NOMO-1 (cell line): Measurements from ENCODE around the gene TRAPPC10.
A peak's percentile ranks its signal among the peaks of the same experiment; 100 is the strongest.

Source experiments
- DNase-seq, 2 experiments: peaks; one replicate each; lab custom pipeline; 2025; ENCODE audit not compliant: unreplicated experiment in 2 of 2; lab: John Stamatoyannopoulos, UW

Gene TRAPPC10, protein sequence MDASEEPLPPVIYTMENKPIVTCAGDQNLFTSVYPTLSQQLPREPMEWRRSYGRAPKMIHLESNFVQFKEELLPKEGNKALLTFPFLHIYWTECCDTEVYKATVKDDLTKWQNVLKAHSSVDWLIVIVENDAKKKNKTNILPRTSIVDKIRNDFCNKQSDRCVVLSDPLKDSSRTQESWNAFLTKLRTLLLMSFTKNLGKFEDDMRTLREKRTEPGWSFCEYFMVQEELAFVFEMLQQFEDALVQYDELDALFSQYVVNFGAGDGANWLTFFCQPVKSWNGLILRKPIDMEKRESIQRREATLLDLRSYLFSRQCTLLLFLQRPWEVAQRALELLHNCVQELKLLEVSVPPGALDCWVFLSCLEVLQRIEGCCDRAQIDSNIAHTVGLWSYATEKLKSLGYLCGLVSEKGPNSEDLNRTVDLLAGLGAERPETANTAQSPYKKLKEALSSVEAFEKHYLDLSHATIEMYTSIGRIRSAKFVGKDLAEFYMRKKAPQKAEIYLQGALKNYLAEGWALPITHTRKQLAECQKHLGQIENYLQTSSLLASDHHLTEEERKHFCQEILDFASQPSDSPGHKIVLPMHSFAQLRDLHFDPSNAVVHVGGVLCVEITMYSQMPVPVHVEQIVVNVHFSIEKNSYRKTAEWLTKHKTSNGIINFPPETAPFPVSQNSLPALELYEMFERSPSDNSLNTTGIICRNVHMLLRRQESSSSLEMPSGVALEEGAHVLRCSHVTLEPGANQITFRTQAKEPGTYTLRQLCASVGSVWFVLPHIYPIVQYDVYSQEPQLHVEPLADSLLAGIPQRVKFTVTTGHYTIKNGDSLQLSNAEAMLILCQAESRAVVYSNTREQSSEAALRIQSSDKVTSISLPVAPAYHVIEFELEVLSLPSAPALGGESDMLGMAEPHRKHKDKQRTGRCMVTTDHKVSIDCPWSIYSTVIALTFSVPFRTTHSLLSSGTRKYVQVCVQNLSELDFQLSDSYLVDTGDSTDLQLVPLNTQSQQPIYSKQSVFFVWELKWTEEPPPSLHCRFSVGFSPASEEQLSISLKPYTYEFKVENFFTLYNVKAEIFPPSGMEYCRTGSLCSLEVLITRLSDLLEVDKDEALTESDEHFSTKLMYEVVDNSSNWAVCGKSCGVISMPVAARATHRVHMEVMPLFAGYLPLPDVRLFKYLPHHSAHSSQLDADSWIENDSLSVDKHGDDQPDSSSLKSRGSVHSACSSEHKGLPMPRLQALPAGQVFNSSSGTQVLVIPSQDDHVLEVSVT

DNA sequence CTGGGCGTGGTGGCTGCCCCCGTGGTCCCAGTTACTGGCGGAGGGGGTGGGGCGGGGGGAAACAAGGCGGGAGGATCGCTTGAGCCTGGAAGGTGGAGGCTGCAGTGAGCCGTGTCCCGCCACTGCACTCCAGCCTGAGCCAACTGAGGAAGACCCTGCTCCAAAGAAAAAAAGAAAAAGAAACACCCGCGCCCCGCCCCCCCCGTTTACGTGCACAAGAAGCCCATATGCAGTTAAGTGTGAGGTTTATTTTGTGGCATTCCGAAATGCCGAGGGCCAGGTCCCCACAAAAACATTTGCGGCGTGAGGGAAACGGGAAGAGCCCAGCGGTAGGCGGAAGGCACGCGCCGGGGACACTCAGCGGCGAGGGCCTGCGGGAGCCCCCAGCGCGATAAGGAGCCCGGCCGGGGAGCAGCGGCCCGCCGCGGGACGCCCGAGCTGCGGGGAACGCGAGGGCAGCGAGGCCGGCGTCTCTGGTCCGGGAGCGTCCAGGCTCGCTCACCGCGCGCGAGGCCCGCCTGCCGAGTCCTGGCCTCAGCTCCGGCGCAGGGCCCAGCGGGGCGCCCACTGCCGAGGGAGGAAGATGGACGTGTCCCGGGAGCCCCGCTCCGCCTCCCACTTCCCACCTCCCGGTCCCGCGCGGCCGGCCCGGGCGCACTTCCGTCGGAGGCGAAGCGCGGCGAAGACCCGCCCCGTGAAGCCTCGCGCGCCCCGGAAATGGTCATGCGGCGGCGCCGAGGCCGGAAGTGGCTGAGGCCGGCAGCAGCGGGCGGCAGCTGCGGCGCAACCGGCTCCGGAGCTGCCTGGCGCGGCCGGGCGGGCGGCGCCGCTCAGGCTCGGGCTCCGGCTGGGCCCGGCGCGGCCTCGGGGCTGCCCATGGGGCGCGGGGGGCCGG lies at the start of gene TRAPPC10:
TRAPPC10 (plus strand) TSS at position 731 of the 895 bp plus-strand sequence. CDS start 185 bp downstream, outside the sequence.
- peak; percentile 61 to 80 for DNase-seq

- no peak for DNase-seq
Measured at GRCh38 chr21:43965911-43966585, 46.1 kb upstream of the TRAPPC10 start.

GRCh38 chr21:43966946-43967512 lies 45.1 kb upstream of the TRAPPC10 start:
- no peak for DNase-seq

- DNase-seq, result no peak
Measured at GRCh38 chr21:43967981-43968380, 44.1 kb upstream of the TRAPPC10 start.

DNA sequence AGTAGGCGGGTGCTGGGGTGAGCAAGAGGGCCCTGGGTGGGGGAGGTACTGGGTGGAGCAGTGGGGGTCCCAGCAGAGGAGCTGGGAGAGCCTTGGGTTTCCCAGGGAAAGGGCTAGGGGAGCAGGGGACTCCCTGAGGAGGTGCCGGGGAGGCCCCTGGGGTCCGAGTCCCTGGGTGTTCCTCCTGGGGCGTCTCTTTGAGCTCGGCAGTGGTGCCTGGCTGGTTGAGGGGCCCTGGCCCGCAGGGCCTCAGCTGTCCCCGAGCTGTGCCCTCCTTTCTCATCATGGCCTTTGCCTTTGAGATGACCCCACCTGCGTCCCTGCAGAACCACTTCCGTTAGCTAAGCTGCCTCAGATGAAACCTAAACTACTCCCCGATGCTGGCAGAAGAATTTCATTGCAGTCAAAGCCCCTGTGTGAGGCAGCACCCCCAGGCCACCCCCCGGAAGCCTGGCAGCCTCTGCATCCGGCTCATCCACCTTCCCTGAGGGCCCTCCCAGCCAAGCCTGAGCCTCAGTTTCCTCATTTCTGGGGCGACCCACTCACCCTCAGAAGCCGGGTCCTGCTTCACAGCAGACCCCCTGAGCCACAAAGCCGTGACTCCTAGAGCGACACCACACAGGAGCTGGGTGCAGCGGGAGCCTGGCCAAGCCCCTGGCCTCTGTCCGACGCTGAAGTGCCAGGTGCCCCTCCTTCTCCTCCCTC lies 43.5 kb upstream of the TRAPPC10 start:
- DNase-seq, result no peak

DNA sequence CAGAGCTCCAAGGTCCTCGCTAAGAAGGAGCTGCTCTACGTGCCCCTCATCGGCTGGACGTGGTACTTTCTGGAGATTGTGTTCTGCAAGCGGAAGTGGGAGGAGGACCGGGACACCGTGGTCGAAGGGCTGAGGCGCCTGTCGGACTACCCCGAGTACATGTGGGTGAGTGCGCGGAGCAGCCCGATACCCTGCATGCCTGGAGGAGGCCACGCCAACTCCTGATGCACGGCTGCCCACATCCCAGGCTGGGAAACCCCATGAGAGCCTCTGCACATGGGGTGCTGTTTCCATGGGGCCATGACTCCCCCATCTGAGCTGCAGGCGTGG lies 43.0 kb upstream of the TRAPPC10 start:
- no peak for DNase-seq

GRCh38 chr21:43970551-43970950 lies 41.6 kb upstream of the TRAPPC10 start:
- DNase-seq, result no peak

DNA sequence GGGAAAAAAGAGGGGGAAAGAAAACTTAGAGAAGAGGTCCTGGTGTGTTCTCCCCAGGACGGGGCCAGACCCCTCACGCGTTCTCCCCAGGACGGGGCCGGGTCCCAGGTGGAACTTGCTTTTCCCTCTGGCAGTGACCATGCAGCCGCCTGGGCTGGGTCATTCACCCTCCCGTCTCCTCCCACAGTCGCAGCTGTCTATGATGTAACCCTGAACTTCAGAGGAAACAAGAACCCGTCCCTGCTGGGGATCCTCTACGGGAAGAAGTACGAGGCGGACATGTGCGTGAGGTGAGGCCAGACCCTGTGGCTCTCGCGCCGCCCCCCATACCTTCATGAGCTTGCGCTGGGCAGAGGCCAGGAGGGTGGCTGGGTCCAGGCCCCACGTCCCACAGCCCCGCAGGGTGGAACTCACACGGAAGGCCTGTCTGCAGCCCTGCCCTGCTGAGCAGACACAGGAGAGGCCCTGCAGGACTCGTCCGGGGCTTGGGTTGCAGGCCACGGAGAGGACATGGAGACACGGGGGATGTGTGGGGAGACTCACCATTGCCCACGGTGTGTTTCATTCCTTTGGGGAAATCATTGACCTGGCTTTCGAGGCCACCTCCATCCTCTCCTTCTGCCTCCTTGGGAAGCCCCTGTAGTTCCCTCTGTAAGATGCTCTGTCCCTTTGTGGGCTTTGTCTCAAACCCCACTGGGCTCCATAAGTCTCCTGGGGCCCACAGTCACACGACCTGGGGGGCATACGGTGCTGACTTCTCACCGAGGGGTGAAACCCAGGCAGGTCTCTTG lies 40.7 kb upstream of the TRAPPC10 start:
- no peak for DNase-seq

- no peak for DNase-seq
Measured at GRCh38 chr21:43971992-43972255, 40.2 kb upstream of the TRAPPC10 start.

DNA sequence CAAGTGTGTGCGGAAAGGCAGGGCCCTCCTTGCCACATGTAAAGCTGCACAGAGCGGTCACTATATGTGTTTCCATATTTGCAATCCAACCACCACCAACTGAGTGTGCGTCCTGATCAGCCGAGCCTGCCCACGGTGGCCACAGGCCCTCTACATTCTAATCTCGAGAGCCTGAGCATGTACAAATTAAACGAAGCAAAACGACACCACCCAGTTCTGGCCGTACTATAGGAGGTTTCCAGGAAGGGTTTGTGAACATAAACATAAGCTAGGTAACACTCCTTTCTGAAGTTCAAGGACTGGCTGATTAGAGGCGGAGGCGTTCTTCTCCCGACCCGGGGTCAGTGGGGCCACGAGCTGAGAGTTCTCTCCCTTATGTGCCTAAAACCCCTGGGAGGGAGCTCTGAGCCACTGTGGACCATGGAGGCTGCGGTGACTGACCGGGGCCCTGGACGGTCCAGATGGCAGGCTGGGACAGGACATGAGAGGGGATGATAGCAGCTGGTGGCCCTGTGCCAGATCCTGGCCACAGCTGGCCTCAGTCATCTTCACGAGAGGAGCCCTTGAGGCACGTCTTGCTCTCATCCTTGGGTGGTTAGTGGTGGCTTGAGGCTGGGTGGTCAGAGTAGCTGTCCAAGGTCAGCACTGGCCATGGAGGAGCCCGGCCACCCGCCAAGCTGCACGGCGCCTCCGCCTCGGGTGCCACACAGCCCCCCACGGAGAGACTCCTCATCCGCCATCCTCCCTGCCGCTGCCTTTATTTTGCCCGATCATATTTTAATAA lies 39.1 kb upstream of the TRAPPC10 start:
- DNase-seq, result no peak

GRCh38 chr21:43973634-43973955 lies 38.5 kb upstream of the TRAPPC10 start:
- no peak for DNase-seq

DNA sequence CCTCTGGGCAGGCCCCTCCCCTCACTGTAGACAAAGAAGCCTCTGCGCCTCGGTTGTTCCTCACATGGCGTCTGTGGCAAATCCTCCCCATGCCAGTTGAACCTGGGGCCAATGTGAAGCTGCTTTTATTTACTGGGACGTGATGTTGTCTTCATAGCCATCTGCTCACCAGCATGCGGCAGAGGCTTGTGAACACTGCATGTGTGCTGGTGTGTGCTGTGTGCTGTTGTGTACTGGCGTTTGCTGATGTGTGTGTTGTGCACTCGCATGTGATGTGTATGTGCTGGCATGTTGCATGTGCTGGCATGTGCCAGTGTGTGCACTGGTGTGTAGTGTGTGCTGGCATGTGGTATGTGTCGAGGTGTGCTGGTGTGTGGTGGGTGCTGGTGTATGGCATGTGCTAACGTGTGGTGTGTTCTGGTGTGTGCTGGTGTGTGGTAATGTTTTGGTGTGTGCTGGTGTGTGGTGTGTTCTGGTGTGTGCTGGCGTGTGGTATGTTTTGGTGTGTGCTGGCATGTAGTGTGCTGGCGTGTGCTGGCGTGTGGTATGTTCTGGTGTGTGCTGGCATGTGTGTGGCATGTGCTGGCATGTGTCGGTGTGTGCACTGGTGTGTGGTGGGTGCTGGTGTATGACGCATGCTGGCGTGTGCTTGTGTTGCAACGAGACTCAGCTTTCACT lies 37.2 kb upstream of the TRAPPC10 start:
- DNase-seq, result no peak

DNA sequence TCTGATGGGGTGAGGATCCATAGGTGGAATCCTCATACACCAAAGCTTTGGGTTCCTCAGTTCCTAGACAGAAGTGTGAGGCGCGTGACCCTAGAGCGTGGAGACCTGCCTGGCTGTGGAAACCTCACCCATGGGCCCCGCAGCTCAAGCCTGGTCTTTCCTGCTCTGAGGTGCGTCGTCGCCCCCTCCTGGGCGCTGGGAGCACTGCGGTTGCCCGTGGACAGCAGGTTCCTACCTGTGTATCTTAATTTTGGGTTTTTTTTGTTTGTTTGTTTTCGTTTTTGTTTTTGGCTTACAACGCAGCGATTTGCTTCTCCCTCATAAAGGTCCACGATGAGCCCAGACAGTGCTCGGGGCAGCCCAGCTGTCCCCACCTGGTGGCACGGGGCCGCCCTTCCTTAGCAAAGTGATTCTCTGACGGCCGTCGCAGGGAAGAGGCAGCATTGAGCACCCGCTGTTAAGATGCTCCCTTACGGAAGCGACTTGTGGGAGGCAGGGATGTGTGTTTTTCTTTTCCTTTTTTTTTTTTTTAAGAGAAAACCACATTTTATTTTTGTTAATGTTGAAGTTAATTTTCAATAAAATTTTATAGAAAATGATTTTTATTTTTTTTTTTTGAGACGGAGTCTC lies 36.5 kb upstream of the TRAPPC10 start:
- peak; percentile 25 to 39 for DNase-seq

- no peak for DNase-seq
Measured at GRCh38 chr21:43976661-43977060, 35.4 kb upstream of the TRAPPC10 start.

DNA sequence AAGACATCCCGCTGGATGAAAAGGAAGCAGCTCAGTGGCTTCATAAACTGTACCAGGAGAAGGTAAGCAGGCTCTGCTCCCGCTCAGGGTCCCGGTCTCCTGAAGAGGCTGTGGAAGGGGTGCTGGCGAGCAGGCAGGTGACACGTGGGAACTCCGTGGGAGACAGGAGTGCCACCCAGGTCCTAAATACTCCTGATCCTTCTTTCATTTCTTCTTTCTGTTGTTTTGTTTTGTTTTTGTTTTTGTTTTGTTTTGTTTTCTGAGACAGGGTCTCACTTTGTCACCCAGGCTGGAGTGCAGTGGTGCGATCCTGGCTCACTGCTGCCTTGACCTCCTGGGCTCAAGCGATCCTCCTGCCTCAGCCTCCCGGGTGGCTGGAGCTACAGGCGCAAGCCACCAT lies 34.0 kb upstream of the TRAPPC10 start:
- no peak for DNase-seq

DNA sequence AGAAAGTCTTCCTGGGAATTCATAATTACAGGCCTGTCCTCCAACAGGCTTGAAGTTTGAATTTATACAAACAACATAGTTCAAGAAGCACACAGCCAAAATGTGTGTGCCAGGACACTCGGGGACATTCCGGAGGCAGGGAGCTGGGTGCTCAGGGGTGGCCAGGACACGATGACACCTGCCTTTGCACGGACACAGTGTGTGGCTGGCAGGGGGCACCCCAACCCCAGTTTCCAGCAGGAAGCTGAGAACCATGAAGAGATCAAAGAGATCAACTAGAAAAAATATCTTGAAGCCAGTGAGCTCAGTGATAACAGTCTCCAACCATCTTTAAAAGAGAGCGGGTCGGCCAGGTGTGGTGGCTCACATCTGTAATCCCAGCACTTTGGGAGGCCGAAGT lies 32.5 kb upstream of the TRAPPC10 start:
- DNase-seq, result no peak
